Ishikawa (cell line): ENCODE results near the gene PLEKHA6.

Source experiments
- CEBPB ChIP-seq: IDR thresholded peaks from 2 replicates; pipeline ENCODE4 v1.6.1; 2012
- CREB1 ChIP-seq: IDR thresholded peaks from 2 replicates; pipeline ENCODE4 v1.6.1; 2012; ENCODE audit warnings: low read depth
- EGR1 ChIP-seq: IDR thresholded peaks from 2 replicates; pipeline ENCODE4 v1.6.1; 2012
- EP300 ChIP-seq: IDR thresholded peaks from 2 replicates; pipeline ENCODE4 v1.6.1; 2012; ENCODE audit warnings: borderline replicate concordance
- FOXM1 ChIP-seq: IDR thresholded peaks from 2 replicates; pipeline ENCODE4 v1.6.1; 2012; ENCODE audit warnings: low read depth, borderline replicate concordance
- MAX ChIP-seq: IDR thresholded peaks from 2 replicates; pipeline ENCODE4 v1.6.1; 2012
- NFIC ChIP-seq: IDR thresholded peaks from 2 replicates; pipeline ENCODE4 v1.6.1; 2012
- RAD21 ChIP-seq: IDR thresholded peaks from 2 replicates; pipeline ENCODE4 v1.6.1; 2012; ENCODE audit warnings: low read depth
- REST ChIP-seq: IDR thresholded peaks from 2 replicates; pipeline ENCODE4 v1.6.1; 2012; ENCODE audit warnings: low read depth, mild to moderate bottlenecking
- TAF1 ChIP-seq: IDR thresholded peaks from 2 replicates; pipeline ENCODE4 v1.6.1; 2012; ENCODE audit warnings: low read depth, mild to moderate bottlenecking
- TCF12 ChIP-seq: IDR thresholded peaks from 2 replicates; pipeline ENCODE4 v1.6.1; 2012; ENCODE audit warnings: low read depth
- TEAD4 ChIP-seq: IDR thresholded peaks from 2 replicates; pipeline ENCODE4 v1.6.1; 2012
- USF1 ChIP-seq: IDR thresholded peaks from 2 replicates; pipeline ENCODE4 v1.6.1; 2012
- YY1 ChIP-seq: IDR thresholded peaks from 2 replicates; pipeline ENCODE4 v1.6.1; 2012; ENCODE audit warnings: low read depth
- ZBTB7A ChIP-seq: IDR thresholded peaks from 2 replicates; pipeline ENCODE4 v1.6.1; 2012; ENCODE audit warnings: low read depth

PLEKHA6 gene

GRCh38 chr1:204359474-204360255 lies at the start of gene PLEKHA6:
PLEKHA6 (minus strand) TSS chr1:204359929; CDS start chr1:204273727, 86,202 bp downstream.
- TF ChIP-seq USF1: peak; percentile 70
- TF ChIP-seq MAX: no peak

- TF ChIP-seq FOXM1 (no peak), TEAD4 (no peak), USF1 (no peak), NFIC (no peak), TCF12 (no peak), EP300 (no peak), CREB1 (no peak), REST (no peak), ZBTB7A (no peak), YY1 (no peak), EGR1 (no peak), RAD21 (no peak), TAF1 (no peak)
Measured at GRCh38 chr1:204409123-204409522, 49.4 kb upstream of the PLEKHA6 start.

GRCh38 chr1:204408602-204409001 lies 48.9 kb upstream of the PLEKHA6 start:
- no peak for TF ChIP-seq TAF1
- no peak for TF ChIP-seq CEBPB
- no peak for TF ChIP-seq USF1
- no peak for TF ChIP-seq MAX
- TF ChIP-seq YY1: no peak
- no peak for TF ChIP-seq CREB1
- no peak for TF ChIP-seq TEAD4
- TF ChIP-seq RAD21: no peak

- peak; percentile 67 for TF ChIP-seq NFIC
- TF ChIP-seq REST: no peak
- no peak for TF ChIP-seq YY1
- TF ChIP-seq MAX: no peak
- TF ChIP-seq TEAD4: no peak
Measured at GRCh38 chr1:204408074-204408507, 48.4 kb upstream of the PLEKHA6 start.

GRCh38 chr1:204407295-204407971 lies 47.7 kb upstream of the PLEKHA6 start:
- TF ChIP-seq YY1 (no peak), ZBTB7A (no peak), EGR1 (no peak), USF1 (no peak), EP300 (no peak), REST (no peak), CEBPB (no peak), FOXM1 (no peak), MAX (no peak), CREB1 (no peak)
